K562 (cell line): ENCODE data around the gene SYN1. TPM values are rescaled to one million over a fixed set of nuclear protein-coding genes. Genes with fewer than 3 reads are reported as not detected.

ENCODE experiments used
- ADNP ChIP-seq: fragments of 200-800 bp; sonication (Bioruptor generic); IDR thresholded peaks from 2 replicates; pipeline ENCODE4 v1.6.1; 2016; ENCODE audit warnings: missing genetic modification characterization, missing compliant biosample characterization
- ATF7 ChIP-seq: fragments of 450-650 bp; IDR thresholded peaks from 2 replicates; pipeline ENCODE4 v1.7.1; 2014; ENCODE audit warnings: mild to moderate bottlenecking, moderate library complexity
- CEBPB ChIP-seq: fragments of 450-650 bp; IDR thresholded peaks from 2 replicates; pipeline ENCODE4 v1.6.1; 2016; ENCODE audit warnings: missing genetic modification characterization, missing compliant biosample characterization
- CEBPG ChIP-seq, 3 experiments: fragments of 200-800 bp in 1 of 3; sonication (Bioruptor generic) in 1 of 3; sonication (generic) in 1 of 3; formaldehyde crosslinking in 1 of 3; IDR thresholded peaks in 2 of 3; conservative IDR thresholded peaks in 1 of 3; 2 replicates each; pipeline versions ENCODE4 v1.6.1 to v1.8.0; 2016 to 2022; ENCODE audit warnings: missing compliant biosample characterization in 2 of 3, missing genetic modification characterization in 2 of 3, mild to moderate bottlenecking in 1 of 3, missing genetic modification reagents in 1 of 3
- GABPA ChIP-seq: fragments of 200-800 bp; sonication (Bioruptor generic); conservative IDR thresholded peaks from 2 replicates; pipeline ENCODE4 v1.6.1; 2016; ENCODE audit warnings: low read depth, missing genetic modification characterization, missing compliant biosample characterization
- HMGN3 ChIP-seq: IDR thresholded peaks from 2 replicates; pipeline ENCODE4 v1.6.1; 2011; ENCODE audit warnings: borderline replicate concordance, low read depth, mild to moderate bottlenecking, mixed read lengths, low read length; ENCODE audit not compliant: insufficient read length; ENCODE audit errors: extremely low read depth
- IRF2 ChIP-seq: sonication (generic); formaldehyde crosslinking; IDR thresholded peaks from 2 replicates; pipeline ENCODE4 v1.8.1; 2022; ENCODE audit warnings: mild to moderate bottlenecking, missing genetic modification reagents
- NFIX ChIP-seq: fragments of 250-450 bp; sonication (Bioruptor Pico); IDR thresholded peaks from 2 replicates; pipeline ENCODE4 v1.4.0; 2020; ENCODE audit warnings: low read depth, mild to moderate bottlenecking, moderate library complexity
- NFRKB ChIP-seq: fragments of 450-650 bp; IDR thresholded peaks from 2 replicates; pipeline ENCODE4 v1.6.1; 2016; ENCODE audit warnings: low read depth
- RCOR1 ChIP-seq, 2 experiments: IDR thresholded peaks; 2 replicates each; pipeline ENCODE4 v1.6.1; 2012; ENCODE audit warnings: low read depth in 2 of 2, low read length in 2 of 2, borderline replicate concordance in 1 of 2, improper control_type of control experiment in 1 of 2
- SAP30 ChIP-seq: fragments of 200-600 bp; sonication (generic); IDR thresholded peaks from 2 replicates; pipeline ENCODE4 v1.6.1; 2012; ENCODE audit warnings: borderline replicate concordance, low read depth, mild to moderate bottlenecking, moderate library complexity, low read length, control low read depth, inconsistent platforms; ENCODE audit not compliant: insufficient read depth, poor library complexity, severe bottlenecking
- SNIP1 ChIP-seq: fragments of 450-650 bp; IDR thresholded peaks from 2 replicates; pipeline ENCODE4 v1.7.1; 2017; ENCODE audit warnings: low read depth, mild to moderate bottlenecking
- ZNF143 ChIP-seq: sonication (generic); formaldehyde crosslinking; IDR thresholded peaks from 2 replicates; pipeline ENCODE4 v1.9.0; 2022; ENCODE audit warnings: mild to moderate bottlenecking, missing genetic modification reagents
- ZNF717 ChIP-seq: fragments of 250-450 bp; sonication (Bioruptor Pico); IDR thresholded peaks from 2 replicates; pipeline ENCODE4 v1.5.0; 2021
- polyA plus RNA-seq, 8 experiments: library from polyadenylated mRNA; depleted of rRNA in 4 of 8; stranded (reverse) in 5 of 8; unstranded in 3 of 8; fragments of >200 nt; fragmentation: Nextera tagmentation in 2 of 8; fragmentation: Illumina TruSeq in 1 of 8; extraction: Ambion mirVana in 2 of 8; extraction: Trizol in 1 of 8; gene quantifications; 2 replicates each; pipeline versions ENCODE4 v1.2.1 to v1.2.3, GENCODE V29; 2011 to 2014; ENCODE audit warnings: inconsistent platforms in 1 of 8, missing spikeins in 1 of 8
- total RNA-seq, 7 experiments: library from RNA; depleted of rRNA in 6 of 7; stranded (reverse); fragments of >200 nt in 6 of 7; fragmentation: Illumina TruSeq in 2 of 7; extraction: Trizol in 2 of 7; gene quantifications; 2 replicates each; pipeline versions ENCODE4 v1.2.1 to v1.2.3, GENCODE V29; 2011 to 2021; ENCODE audit warnings: low replicate concordance in 1 of 7
- TF ChIP-seq, protein P1 (sequence below): fragments of 450-650 bp; IDR thresholded peaks from 2 replicates; pipeline ENCODE4 v1.6.1; 2016; ENCODE audit warnings: antibody characterized with exemption
- TF ChIP-seq, protein P2 (sequence below): fragments of 250-450 bp; sonication (Bioruptor Pico); IDR thresholded peaks from 2 replicates; pipeline ENCODE4 v1.4.0; 2020
- TF ChIP-seq, protein P3 (sequence below): fragments of 450-650 bp; IDR thresholded peaks from 2 replicates; pipeline ENCODE4 v1.6.1; 2014; ENCODE audit warnings: low read depth, mild to moderate bottlenecking, moderate library complexity, borderline replicate concordance
- TF ChIP-seq, protein P4 (sequence below): IDR thresholded peaks from 3 replicates; pipeline ENCODE4 v1.6.1; 2011; ENCODE audit warnings: borderline replicate concordance, mild to moderate bottlenecking, moderate library complexity; ENCODE audit not compliant: insufficient read length; ENCODE audit errors: extremely low read depth

The SYN1 gene
- total and polyA plus RNA-seq, 9 of the 15 experiments (the other 6 are each of a cell fraction or from before 2014, with no cell fraction given): 0.01 to 0.28 (median 0.18) TPM; not detected in 2

DNA sequence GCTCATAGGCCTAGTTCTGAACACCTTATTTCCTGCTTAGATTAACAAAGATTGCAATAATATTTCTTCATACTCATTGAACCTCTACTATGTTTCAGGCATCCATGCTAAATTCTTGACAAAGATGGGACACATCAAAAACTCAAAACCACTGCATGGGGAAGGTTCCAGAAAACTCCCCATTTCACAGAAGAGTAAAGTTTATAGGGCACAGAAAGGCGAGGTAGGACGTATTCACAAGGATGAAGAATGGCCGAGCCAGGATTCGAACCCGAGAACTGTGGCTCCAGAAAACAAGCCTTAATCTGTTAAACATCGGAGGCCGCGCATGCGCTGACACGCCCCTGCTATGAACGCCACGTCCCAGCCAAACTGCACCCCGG lies 38.6 kb upstream of the SYN1 start (continued):
- TF ChIP-seq, protein P1, sequence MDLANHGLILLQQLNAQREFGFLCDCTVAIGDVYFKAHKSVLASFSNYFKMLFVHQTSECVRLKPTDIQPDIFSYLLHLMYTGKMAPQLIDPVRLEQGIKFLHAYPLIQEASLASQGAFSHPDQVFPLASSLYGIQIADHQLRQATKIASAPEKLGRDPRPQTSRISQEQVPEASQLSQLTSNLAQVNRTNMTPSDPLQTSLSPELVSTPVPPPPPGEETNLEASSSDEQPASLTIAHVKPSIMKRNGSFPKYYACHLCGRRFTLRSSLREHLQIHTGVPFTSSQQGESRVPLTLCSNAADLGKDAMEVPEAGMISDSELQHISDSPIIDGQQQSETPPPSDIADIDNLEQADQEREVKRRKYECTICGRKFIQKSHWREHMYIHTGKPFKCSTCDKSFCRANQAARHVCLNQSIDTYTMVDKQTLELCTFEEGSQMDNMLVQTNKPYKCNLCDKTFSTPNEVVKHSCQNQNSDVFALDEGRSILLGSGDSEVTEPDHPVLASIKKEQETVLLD: peak; percentile 77
- TF ChIP-seq SNIP1 (no peak), GABPA (tag) (no peak; the same call in 1 of the 2 replicates), HMGN3 (no peak), ATF7 (no peak), ZNF717 (CRISPR knock-in tag) (no peak), NFIX (no peak), RCOR1 (IDR thresholded peaks at IDR 0.05; ENCODE audit: borderline replicate concordance in 1 of 2, low read depth in 2 of 2, low read length in 2 of 2) (no peak), ZNF143 (no peak), CEBPG (CRISPR knock-in tag; IDR thresholded peaks at IDR 0.05) (no peak), CEBPG (tag; conservative IDR thresholded peaks at IDR 0.05 in 1 of 2, IDR thresholded peaks at IDR 0.05 in 1 of 2) (0 out of 4 replicates have a peak, but pooled peaks of 1 of the 2 experiments have one; percentile 43), ADNP (tag) (peak; percentile 91), CEBPB (tag) (0 out of 2 replicates have a peak, but pooled peaks have one; percentile 8), NFRKB (no peak), IRF2 (CRISPR knock-in tag) (no peak), SAP30 (no peak)
- TF ChIP-seq, protein P2, sequence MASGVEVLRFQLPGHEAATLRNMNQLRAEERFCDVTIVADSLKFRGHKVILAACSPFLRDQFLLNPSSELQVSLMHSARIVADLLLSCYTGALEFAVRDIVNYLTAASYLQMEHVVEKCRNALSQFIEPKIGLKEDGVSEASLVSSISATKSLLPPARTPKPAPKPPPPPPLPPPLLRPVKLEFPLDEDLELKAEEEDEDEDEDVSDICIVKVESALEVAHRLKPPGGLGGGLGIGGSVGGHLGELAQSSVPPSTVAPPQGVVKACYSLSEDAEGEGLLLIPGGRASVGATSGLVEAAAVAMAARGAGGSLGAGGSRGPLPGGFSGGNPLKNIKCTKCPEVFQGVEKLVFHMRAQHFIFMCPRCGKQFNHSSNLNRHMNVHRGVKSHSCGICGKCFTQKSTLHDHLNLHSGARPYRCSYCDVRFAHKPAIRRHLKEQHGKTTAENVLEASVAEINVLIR: no peak
- TF ChIP-seq, protein P3, sequence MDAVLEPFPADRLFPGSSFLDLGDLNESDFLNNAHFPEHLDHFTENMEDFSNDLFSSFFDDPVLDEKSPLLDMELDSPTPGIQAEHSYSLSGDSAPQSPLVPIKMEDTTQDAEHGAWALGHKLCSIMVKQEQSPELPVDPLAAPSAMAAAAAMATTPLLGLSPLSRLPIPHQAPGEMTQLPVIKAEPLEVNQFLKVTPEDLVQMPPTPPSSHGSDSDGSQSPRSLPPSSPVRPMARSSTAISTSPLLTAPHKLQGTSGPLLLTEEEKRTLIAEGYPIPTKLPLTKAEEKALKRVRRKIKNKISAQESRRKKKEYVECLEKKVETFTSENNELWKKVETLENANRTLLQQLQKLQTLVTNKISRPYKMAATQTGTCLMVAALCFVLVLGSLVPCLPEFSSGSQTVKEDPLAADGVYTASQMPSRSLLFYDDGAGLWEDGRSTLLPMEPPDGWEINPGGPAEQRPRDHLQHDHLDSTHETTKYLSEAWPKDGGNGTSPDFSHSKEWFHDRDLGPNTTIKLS: peak; percentile 96
- TF ChIP-seq, protein P4, sequence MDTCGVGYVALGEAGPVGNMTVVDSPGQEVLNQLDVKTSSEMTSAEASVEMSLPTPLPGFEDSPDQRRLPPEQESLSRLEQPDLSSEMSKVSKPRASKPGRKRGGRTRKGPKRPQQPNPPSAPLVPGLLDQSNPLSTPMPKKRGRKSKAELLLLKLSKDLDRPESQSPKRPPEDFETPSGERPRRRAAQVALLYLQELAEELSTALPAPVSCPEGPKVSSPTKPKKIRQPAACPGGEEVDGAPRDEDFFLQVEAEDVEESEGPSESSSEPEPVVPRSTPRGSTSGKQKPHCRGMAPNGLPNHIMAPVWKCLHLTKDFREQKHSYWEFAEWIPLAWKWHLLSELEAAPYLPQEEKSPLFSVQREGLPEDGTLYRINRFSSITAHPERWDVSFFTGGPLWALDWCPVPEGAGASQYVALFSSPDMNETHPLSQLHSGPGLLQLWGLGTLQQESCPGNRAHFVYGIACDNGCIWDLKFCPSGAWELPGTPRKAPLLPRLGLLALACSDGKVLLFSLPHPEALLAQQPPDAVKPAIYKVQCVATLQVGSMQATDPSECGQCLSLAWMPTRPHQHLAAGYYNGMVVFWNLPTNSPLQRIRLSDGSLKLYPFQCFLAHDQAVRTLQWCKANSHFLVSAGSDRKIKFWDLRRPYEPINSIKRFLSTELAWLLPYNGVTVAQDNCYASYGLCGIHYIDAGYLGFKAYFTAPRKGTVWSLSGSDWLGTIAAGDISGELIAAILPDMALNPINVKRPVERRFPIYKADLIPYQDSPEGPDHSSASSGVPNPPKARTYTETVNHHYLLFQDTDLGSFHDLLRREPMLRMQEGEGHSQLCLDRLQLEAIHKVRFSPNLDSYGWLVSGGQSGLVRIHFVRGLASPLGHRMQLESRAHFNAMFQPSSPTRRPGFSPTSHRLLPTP: peak; percentile 84
